HepG2 (cell line): Measurements from ENCODE around the gene SLC16A5. TPM values are rescaled to one million over a fixed set of nuclear protein-coding genes. Genes with fewer than 3 reads are reported as not detected.
A peak's percentile ranks its signal among the peaks of the same experiment; 100 is the strongest.

Experiments
- ATAC-seq: fragments of 200-7000 bp; cut with Tn5 transposase; 3 replicates; pipeline ENCODE4 v1.9.1; 2020; ENCODE audit warnings: mild to moderate bottlenecking, moderate library complexity
- BruUV-seq: library from RNA; stranded (reverse); fragments of 400-500 nt; replicated peaks from 2 replicates; lab custom pipeline; 2021; lab: Mats Ljungman, UMichigan
- CTCF ChIA-PET: fragments of 300-600 bp; formaldehyde crosslinking; extraction: SDS; loops from one replicate; lab custom pipeline; 2021; ENCODE audit warnings: low total read pairs, inconsistent platforms, low intra/inter-chr PET ratio; lab: Yijun Ruan, JAX
- POLR2A ChIA-PET: fragments of 350-600 bp; sonication (Branson Sonifier 250); formaldehyde crosslinking; loops from one replicate; lab custom pipeline; 2020; ENCODE audit warnings: antibody characterized with exemption, inconsistent platforms; lab: Yijun Ruan, JAX
- DNase-seq: peaks from one replicate; pipeline ENCODE4 v3.0.0-alpha.2; 2015; ENCODE audit warnings: low spot score
- FAIRE-seq: peaks from 3 replicates; lab custom pipeline; 2011; peaks lifted over from hg19 to GRCh38; lab: Jason Lieb, UNC
- H2AFZ ChIP-seq: one replicate; pipeline ENCODE4 v1.6.1; 2011; ENCODE audit warnings: low read length, inconsistent platforms
- H3K27ac ChIP-seq: fragments of 300-600 bp; 3 replicates; pipeline ENCODE4 v1.8.0; 2011; ENCODE audit warnings: mixed run types, mild to moderate bottlenecking, mixed read lengths, low read length, inconsistent platforms; ENCODE audit not compliant: insufficient read depth; ENCODE audit errors: extremely low read length
- H3K27me3 ChIP-seq, 2 experiments: fragments of 200-600 bp in 1 of 2; 2 replicates in 1 of 2; 3 replicates in 1 of 2; pipeline versions ENCODE4 v1.6.0 to v1.8.0; 2011; ENCODE audit warnings: low read length in 2 of 2, mild to moderate bottlenecking in 2 of 2, moderate library complexity in 2 of 2, inconsistent platforms in 1 of 2; ENCODE audit not compliant: insufficient read depth in 2 of 2, control insufficient read depth in 1 of 2
- H3K36me3 ChIP-seq, 2 experiments: fragments of 200-600 bp in 1 of 2; replicated peaks in 1 of 2; 2 replicates in 1 of 2; 3 replicates in 1 of 2; pipeline versions ENCODE4 v1.5.1 to v1.8.0; 2011; ENCODE audit warnings: low read length in 2 of 2, inconsistent platforms in 1 of 2; ENCODE audit not compliant: insufficient read depth in 2 of 2, control insufficient read depth in 1 of 2
- H3K4me1 ChIP-seq: 2 replicates; pipeline ENCODE4 v1.5.1; 2012; ENCODE audit warnings: low read length, inconsistent platforms; ENCODE audit not compliant: insufficient read depth
- H3K4me2 ChIP-seq: 2 replicates; pipeline ENCODE4 v1.6.0; 2011; ENCODE audit warnings: low read depth, low read length, inconsistent platforms
- H3K4me3 ChIP-seq, 3 experiments: fragments of 200-600 bp in 1 of 3; sonication (generic), shearing (Covaris generic) in 1 of 3; replicated peaks in 1 of 3; 2 replicates each; pipeline ENCODE4 v1.5.1; 2011 to 2016; ENCODE audit warnings: low read length in 3 of 3, inconsistent platforms in 2 of 3, low read depth in 2 of 3, mild to moderate bottlenecking in 2 of 3, control low read depth in 1 of 3, mixed read lengths in 1 of 3; ENCODE audit not compliant: insufficient read depth in 1 of 3
- H3K79me2 ChIP-seq: one replicate; pipeline ENCODE4 v1.6.1; 2011; ENCODE audit warnings: low read length, inconsistent platforms; ENCODE audit not compliant: insufficient read depth
- H3K9ac ChIP-seq: 2 replicates; pipeline ENCODE4 v1.6.0; 2011; ENCODE audit warnings: mild to moderate bottlenecking, low read depth, low read length, inconsistent platforms; ENCODE audit not compliant: insufficient read depth
- H3K9me3 ChIP-seq: 2 replicates; pipeline ENCODE4 v1.5.1; 2012; ENCODE audit warnings: mild to moderate bottlenecking, low read length
- H4K20me1 ChIP-seq: 2 replicates; pipeline ENCODE4 v1.6.0; 2011; ENCODE audit warnings: inconsistent platforms, mild to moderate bottlenecking, low read length, moderate library complexity; ENCODE audit not compliant: insufficient read depth
- BATF2 ChIP-seq: sonication (generic); formaldehyde crosslinking; IDR thresholded peaks from 2 replicates; pipeline ENCODE4 v1.8.0; 2022; ENCODE audit warnings: mild to moderate bottlenecking, missing genetic modification reagents, moderate library complexity
- CENPT ChIP-seq: sonication (generic); formaldehyde crosslinking; IDR thresholded peaks from 2 replicates; pipeline ENCODE4 v1.8.0; 2022; ENCODE audit warnings: low read depth, mild to moderate bottlenecking, moderate library complexity, missing genetic modification reagents
- EEA1 ChIP-seq: sonication (generic); formaldehyde crosslinking; IDR thresholded peaks from 2 replicates; pipeline ENCODE4 v1.5.1; 2020; ENCODE audit warnings: mild to moderate bottlenecking, missing genetic modification reagents, borderline replicate concordance
- HNRNPH1 ChIP-seq: fragments of 200-400 bp; formaldehyde crosslinking; optimal IDR thresholded peaks from 2 replicates; pipeline ENCODE3; 2017; ENCODE audit warnings: mild to moderate bottlenecking, low read depth, low read length
- KDM3A ChIP-seq: IDR thresholded peaks from 2 replicates; pipeline ENCODE4 v1.6.1; 2018; ENCODE audit warnings: low read depth, missing compliant biosample characterization
- MYC ChIP-seq: sonication (generic); formaldehyde crosslinking; IDR thresholded peaks from 2 replicates; pipeline ENCODE4 v1.9.0; 2021; ENCODE audit warnings: missing genetic modification reagents, borderline replicate concordance
- NR0B2 ChIP-seq: sonication (generic); formaldehyde crosslinking; IDR thresholded peaks from 2 replicates; pipeline ENCODE4 v1.4.0; 2020; ENCODE audit warnings: mild to moderate bottlenecking, missing genetic modification reagents
- NR2F6 ChIP-seq, 2 experiments: IDR thresholded peaks; 2 replicates each; pipeline ENCODE4 v1.6.1; 2016; ENCODE audit warnings: antibody characterized with exemption in 1 of 2, mild to moderate bottlenecking in 1 of 2
- PHF20 ChIP-seq: sonication (generic); formaldehyde crosslinking; IDR thresholded peaks from 2 replicates; pipeline ENCODE4 v1.5.0; 2020; ENCODE audit warnings: mild to moderate bottlenecking, missing genetic modification reagents
- RAD21 ChIP-seq: fragments of 450-650 bp; formaldehyde crosslinking; IDR thresholded peaks from 2 replicates; pipeline ENCODE4 v1.5.0; 2020; ENCODE audit warnings: mild to moderate bottlenecking
- REPIN1 ChIP-seq: sonication (generic); formaldehyde crosslinking; IDR thresholded peaks from 2 replicates; pipeline ENCODE4 v1.8.0; 2022; ENCODE audit warnings: missing genetic modification reagents, low read depth, mild to moderate bottlenecking, borderline replicate concordance
- SMAD9 ChIP-seq: sonication (generic); formaldehyde crosslinking; IDR thresholded peaks from 2 replicates; pipeline ENCODE4 v1.5.1; 2020; ENCODE audit warnings: mild to moderate bottlenecking, missing genetic modification reagents
- SMC3 ChIP-seq: IDR thresholded peaks from 2 replicates; pipeline ENCODE4 v1.6.1; 2011; ENCODE audit warnings: low read length, improper control_type of control experiment
- THYN1 ChIP-seq: sonication (generic); formaldehyde crosslinking; IDR thresholded peaks from 2 replicates; pipeline ENCODE4 v1.8.1; 2023; ENCODE audit warnings: low read depth, mild to moderate bottlenecking, moderate library complexity, missing genetic modification reagents, borderline replicate concordance
- U2AF1 ChIP-seq: fragments of 200-400 bp; formaldehyde crosslinking; optimal IDR thresholded peaks from 2 replicates; pipeline ENCODE3; 2017; ENCODE audit warnings: mild to moderate bottlenecking, low read depth, low read length
- ZNF337 ChIP-seq: sonication (generic); formaldehyde crosslinking; IDR thresholded peaks from 2 replicates; pipeline ENCODE4 v1.5.1; 2020; ENCODE audit warnings: missing genetic modification reagents, low read depth, mild to moderate bottlenecking, borderline replicate concordance
- ZNF766 ChIP-seq: sonication (generic); formaldehyde crosslinking; IDR thresholded peaks from 2 replicates; pipeline ENCODE4 v1.5.0; 2020; ENCODE audit warnings: missing genetic modification reagents, borderline replicate concordance
- ZNF878 ChIP-seq: sonication (generic); formaldehyde crosslinking; IDR thresholded peaks from 2 replicates; pipeline ENCODE4 v1.8.1; 2023; ENCODE audit warnings: mild to moderate bottlenecking, missing genetic modification reagents, moderate library complexity
- ZNF891 ChIP-seq: sonication (generic); formaldehyde crosslinking; IDR thresholded peaks from 2 replicates; pipeline ENCODE4 v1.5.0; 2020; ENCODE audit warnings: mild to moderate bottlenecking, missing genetic modification reagents
- WGBS: methylation state at CpG from one replicate; pipeline ENCODE4 v1.1.6; 2017; ENCODE audit warnings: low lambda C conversion rate; 5-methylcytosine and 5-hydroxymethylcytosine counted together
- in situ Hi-C: cut with HindIII; loops from 2 replicates; pipeline ENCODE4 v1.10.0; 2017; ENCODE audit warnings: low pct_unique_long_range_greater_than_20kb; ENCODE audit not compliant: extremely low pct_ligation_motif_present
- intact Hi-C: fragments of 100-400 bp; cut with micrococcal nuclease; formaldehyde crosslinking; loops from one replicate; pipeline ENCODE4 v1.10.0; 2022; ENCODE audit not compliant: unreplicated experiment
- polyA plus RNA-seq, 8 experiments: library from polyadenylated mRNA; depleted of rRNA in 3 of 8; stranded (reverse) in 7 of 8; unstranded in 1 of 8; fragments of >200 nt; fragmentation: Illumina TruSeq in 4 of 8; extraction: Trizol in 4 of 8; gene quantifications; 2 replicates each; pipeline versions ENCODE4 v1.2.1 to v1.2.3, GENCODE V29; 2011 to 2016; ENCODE audit warnings: low read depth in 4 of 8, missing spikeins in 1 of 8, mixed read lengths in 1 of 8; ENCODE audit not compliant: insufficient read depth in 1 of 8
- total RNA-seq, 5 experiments: library from RNA; depleted of rRNA; stranded (reverse); fragments of >200 nt; fragmentation: Illumina TruSeq; extraction: Trizol; gene quantifications; 2 replicates each; pipeline ENCODE4 v1.2.3, GENCODE V29; 2016; ENCODE audit warnings: low read depth in 1 of 5

SLC16A5 gene
- total and polyA plus RNA-seq, 2 of the 13 experiments (the other 11 are each of a cell fraction or from before 2014, with no cell fraction given), result 0.69 to 5.6 TPM

DNA sequence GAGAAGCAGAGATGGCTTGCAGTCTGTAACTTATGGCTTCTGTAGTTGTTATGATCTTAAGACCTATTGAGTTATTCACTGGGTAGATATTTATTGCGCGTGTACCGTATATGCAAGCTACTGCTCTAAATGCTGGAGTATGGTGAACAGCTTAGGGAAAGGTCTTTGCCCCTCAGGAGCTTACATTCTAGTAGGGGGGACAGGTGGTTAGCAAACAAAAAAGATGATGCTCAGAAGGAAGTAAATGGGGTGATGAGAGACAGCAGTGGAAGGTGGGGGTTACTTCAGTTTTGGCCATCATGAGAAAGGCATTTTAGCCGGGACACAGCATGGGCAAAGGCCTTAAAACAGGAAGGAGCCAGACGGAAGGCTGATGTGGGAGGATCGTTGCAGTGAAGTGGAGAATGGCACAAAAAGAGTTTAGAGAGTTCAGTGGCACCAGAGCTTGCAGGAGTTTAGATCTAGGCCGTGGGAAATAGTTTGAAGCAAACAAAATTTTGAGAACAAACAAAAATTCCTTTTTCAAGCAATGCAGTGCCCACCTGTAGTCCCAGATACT, 24.1 kb downstream of the SLC16A5 start:
- ChIA-PET POLR2A (interaction anchor here (1.1 kb wide), 1 partner anchor 24 kb away, joined by 4 read pairs; the partner anchor contains the start of gene SLC16A5), CTCF (no interaction called here)
- no peaks in the 10 kb centered on the region for H4K20me1 ChIP-seq
- H3K79me2 ChIP-seq, result peaks cover 8% of the 10 kb centered on the region
- no peak overlapping the region for H3K9ac ChIP-seq
- TF ChIP-seq CENPT (CRISPR knock-in tag) (no peak), ZNF766 (CRISPR knock-in tag) (no peak), SMC3 (no peak), RAD21 (no peak), REPIN1 (CRISPR knock-in tag) (no peak), ZNF891 (CRISPR knock-in tag) (no peak), PHF20 (no peak), NR2F6 (IDR thresholded peaks at IDR 0.05) (no peak), NR2F6 (CRISPR knock-in tag; IDR thresholded peaks at IDR 0.05) (no peak), MYC (CRISPR knock-in tag) (no peak), ZNF878 (CRISPR knock-in tag) (no peak), U2AF1 (no peak), BATF2 (CRISPR knock-in tag) (no peak), SMAD9 (no peak), KDM3A (CRISPR knock-in tag) (no peak), EEA1 (CRISPR knock-in tag) (no peak), ZNF337 (CRISPR knock-in tag) (no peak), HNRNPH1 (no peak), NR0B2 (no peak), THYN1 (CRISPR knock-in tag) (no peak)
- no peaks in the 10 kb centered on the region for H3K9me3 ChIP-seq
- peaks cover 0 to 3% of the 10 kb centered on the region in 2 experiments; a peak in 1 of 5 replicates for H3K27me3 ChIP-seq
- ATAC-seq (no peak), FAIRE-seq (peak; percentile 28), DNase-seq (no peak)
- no peak overlapping the region for H2AFZ ChIP-seq
- no peak overlapping the region for H3K4me2 ChIP-seq
- in situ Hi-C loops (loop anchor here (5.0 kb wide), 1 partner anchor 300 kb away; no protein-coding TSS in a partner anchor), intact Hi-C loops (loop anchor here (5.0 kb wide), 1 partner anchor 125 kb away; no protein-coding TSS in a partner anchor)
- H3K4me1 ChIP-seq, result peaks cover 48% of the 10 kb centered on the region
- peaks cover 0 to 3% of the 10 kb centered on the region in 2 experiments; a peak in 3 of 5 replicates for H3K36me3 ChIP-seq
- no peak overlapping the region for H3K27ac ChIP-seq
- no peak overlapping the region for H3K4me3 ChIP-seq
- BruUV-seq, result TSS peak; percentile 48
- WGBS, result 88% methylated on average over 7 of the region's 7 CpGs
